PC-9 (cell line): ENCODE results near the gene TBATA.

Experiments
- CTCF ChIP-seq: fragments of 200-600 bp; sonication (generic); conservative IDR thresholded peaks from 2 replicates; pipeline ENCODE4 v1.6.1; 2017; ENCODE audit warnings: mixed run types, antibody characterized with exemption, mild to moderate bottlenecking, moderate library complexity
- EZH2 ChIP-seq: fragments of 200-600 bp; sonication (generic); IDR thresholded peaks from 2 replicates; pipeline ENCODE4 v1.8.0; 2017; ENCODE audit warnings: antibody characterized with exemption, low read depth

GRCh38 chr10:70738761-70739121 is 46.4 kb downstream of the TBATA start:
- TF ChIP-seq CTCF, result no peak; the same call in 1 of the 2 replicates
- no peak for TF ChIP-seq EZH2
